Upper lobe of left lung (tissue), 4 donors: ENCODE data around the gene MRPL20.

Experiments used
- POLR2A ChIP-seq, 4 donors: fragments of 450-650 bp; IDR thresholded peaks; one replicate each; pipeline ENCODE4 v1.5.1; 2016 to 2017; ENCODE audit warnings: antibody characterized with exemption in 4 of 4, mild to moderate bottlenecking in 2 of 4
- POLR2AphosphoS5 ChIP-seq, 2 donors: sonication (generic); formaldehyde crosslinking; IDR thresholded peaks; one replicate each; pipeline ENCODE4 v1.5.1; 2017; ENCODE audit warnings: antibody characterized with exemption in 2 of 2
- TF ChIP-seq, protein P1 (sequence below), 6 experiments: fragments of 450-650 bp in 4 of 6; fragments of 200-600 bp in 2 of 6; sonication (generic) in 2 of 6; IDR thresholded peaks; one replicate each; pipeline ENCODE4 v1.5.1; 2016 to 2019; ENCODE audit warnings: antibody characterized with exemption in 6 of 6

DNA sequence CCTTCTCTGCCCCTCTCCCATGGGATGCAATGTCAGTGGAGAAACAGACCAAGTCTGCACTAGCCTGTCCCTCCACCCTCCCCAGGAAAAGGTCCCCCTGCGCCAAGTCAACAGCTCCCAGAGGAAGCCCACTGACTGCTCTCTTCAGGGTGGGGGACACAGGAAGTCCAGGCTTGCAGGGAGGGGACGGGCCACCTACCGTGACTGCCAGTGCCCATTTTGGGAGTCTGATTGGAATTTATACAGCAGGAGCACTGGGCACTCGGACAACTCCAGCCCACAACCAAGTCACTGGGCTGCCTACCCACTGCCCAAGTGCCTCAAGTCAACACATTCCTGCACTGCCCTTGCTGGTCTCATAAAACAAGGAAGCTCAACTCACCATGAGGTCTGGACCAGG lies 14.1 kb downstream of the MRPL20 start:
- TF ChIP-seq POLR2AphosphoS5 (IDR thresholded peaks at IDR 0.05) (no peak), POLR2A (IDR thresholded peaks at IDR 0.05) (no peak)
- TF ChIP-seq, protein P1, sequence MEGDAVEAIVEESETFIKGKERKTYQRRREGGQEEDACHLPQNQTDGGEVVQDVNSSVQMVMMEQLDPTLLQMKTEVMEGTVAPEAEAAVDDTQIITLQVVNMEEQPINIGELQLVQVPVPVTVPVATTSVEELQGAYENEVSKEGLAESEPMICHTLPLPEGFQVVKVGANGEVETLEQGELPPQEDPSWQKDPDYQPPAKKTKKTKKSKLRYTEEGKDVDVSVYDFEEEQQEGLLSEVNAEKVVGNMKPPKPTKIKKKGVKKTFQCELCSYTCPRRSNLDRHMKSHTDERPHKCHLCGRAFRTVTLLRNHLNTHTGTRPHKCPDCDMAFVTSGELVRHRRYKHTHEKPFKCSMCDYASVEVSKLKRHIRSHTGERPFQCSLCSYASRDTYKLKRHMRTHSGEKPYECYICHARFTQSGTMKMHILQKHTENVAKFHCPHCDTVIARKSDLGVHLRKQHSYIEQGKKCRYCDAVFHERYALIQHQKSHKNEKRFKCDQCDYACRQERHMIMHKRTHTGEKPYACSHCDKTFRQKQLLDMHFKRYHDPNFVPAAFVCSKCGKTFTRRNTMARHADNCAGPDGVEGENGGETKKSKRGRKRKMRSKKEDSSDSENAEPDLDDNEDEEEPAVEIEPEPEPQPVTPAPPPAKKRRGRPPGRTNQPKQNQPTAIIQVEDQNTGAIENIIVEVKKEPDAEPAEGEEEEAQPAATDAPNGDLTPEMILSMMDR (IDR thresholded peaks at IDR 0.05), result no peak
